NCI-H2081 (cell line): ENCODE measurements around the gene FOXO3.

Source experiments
- DNase-seq, 2 experiments: peaks; one replicate each; lab custom pipeline; 2025; lab: John Stamatoyannopoulos, UW

FOXO3 gene

GRCh38 chr6:108714101-108714765, 153.5 kb downstream of the FOXO3 start:
- no peak for DNase-seq

GRCh38 chr6:108714766-108715414, 154.2 kb downstream of the FOXO3 start:
- no peak for DNase-seq

GRCh38 chr6:108715832-108716231, 155.1 kb downstream of the FOXO3 start:
- no peak for DNase-seq

- no peak for DNase-seq
Measured at GRCh38 chr6:108716801-108717791, 156.4 kb downstream of the FOXO3 start.

GRCh38 chr6:108719477-108719876, 158.8 kb downstream of the FOXO3 start:
- no peak for DNase-seq

DNA sequence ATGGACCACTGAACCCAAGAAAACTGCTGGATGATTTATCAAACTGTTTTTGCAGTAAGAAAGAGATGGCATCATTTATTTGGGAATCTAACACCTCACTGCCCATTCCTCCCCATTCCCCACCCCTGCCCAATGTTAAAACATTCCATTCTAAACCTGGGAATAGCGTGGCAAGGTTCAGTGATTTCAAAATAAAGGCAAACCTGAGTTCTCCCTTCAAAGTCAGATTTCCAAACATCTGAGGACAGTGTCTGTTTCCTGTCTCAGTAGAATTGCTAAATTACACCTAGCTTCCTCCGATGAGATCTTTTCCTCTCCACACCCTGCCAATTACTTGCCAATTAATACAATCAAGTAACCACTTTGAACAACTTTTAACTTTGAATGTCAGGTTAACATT, 160.1 kb downstream of the FOXO3 start:
- no peak for DNase-seq

- no peak for DNase-seq
Measured at GRCh38 chr6:108721286-108721685, 160.6 kb downstream of the FOXO3 start.

- no peak for DNase-seq
Measured at GRCh38 chr6:108723594-108723993, 162.9 kb downstream of the FOXO3 start.

DNA sequence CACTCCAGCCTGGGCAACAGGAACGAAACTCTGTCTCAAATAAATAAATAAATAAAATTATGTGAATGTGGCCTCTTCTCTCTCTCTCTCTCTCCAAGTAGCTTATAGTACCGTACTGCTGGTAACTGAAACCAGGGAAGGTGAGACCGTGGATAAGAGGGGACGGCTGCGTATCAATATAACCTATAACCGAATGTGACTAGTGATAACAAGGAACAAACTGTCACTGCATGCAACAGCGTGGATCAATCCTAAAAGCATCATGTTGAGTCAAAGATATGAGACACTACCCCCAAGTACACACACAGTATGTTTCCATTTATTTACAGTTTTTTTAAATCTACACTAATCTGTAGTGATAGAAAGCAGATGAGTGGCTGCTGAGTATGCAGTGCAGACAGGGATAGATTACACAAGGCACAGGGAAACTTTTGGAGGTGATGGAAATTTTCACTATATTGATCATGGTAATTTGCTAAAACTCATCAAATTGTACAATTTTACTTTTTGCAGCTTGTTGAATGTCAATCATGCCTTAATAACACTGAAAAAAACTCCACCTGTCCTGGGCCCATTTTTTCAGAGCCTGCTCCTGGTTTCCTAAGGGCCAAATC, 166.1 kb downstream of the FOXO3 start:
- DNase-seq = no peak

GRCh38 chr6:108727966-108728730, 167.4 kb downstream of the FOXO3 start:
- DNase-seq = no peak

GRCh38 chr6:108728826-108729225, 168.1 kb downstream of the FOXO3 start:
- DNase-seq = no peak

DNA sequence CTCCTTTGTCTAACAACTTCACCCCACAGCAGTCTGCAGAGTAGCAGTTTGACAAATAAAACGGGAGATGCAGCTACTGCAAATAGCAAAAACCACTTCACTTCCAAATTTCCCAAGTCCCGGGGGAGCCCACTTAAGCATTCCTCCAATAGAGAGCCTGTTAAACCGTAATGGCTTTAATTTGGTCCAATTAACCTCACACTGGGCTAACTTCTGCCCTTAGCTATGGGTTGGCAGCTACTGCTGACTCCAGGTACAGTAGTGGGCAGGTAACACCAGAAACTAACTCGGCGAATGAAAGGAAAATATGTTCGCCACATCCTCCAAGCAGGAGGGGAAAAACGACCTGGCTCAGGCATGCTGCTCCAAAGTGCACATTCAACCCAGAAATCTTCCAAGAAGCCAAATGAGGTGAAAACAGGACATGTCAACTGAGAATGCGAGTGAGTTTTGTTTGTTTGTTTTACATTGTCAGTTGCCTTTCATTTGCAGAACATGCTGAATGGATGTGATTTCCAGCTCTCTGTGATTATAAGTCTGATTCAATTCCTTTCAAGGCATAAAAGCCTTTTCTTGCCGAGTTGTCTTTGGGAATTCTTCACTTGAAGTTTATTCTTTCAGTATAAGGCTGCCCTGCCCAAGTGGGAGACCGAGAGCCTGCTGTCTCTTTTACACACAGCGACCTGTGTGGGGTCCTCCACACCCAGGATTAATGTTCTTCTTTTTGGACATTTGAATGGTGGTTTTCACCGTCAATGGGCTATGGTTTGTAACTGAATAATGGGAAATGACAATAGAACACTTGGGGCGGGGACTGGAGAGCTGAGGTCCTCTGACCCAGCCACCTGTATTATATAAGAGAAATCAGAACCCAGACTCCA, 170.2 kb downstream of the FOXO3 start:
- DNase-seq = peak in 1 of 2 experiments; percentile 1

DNA sequence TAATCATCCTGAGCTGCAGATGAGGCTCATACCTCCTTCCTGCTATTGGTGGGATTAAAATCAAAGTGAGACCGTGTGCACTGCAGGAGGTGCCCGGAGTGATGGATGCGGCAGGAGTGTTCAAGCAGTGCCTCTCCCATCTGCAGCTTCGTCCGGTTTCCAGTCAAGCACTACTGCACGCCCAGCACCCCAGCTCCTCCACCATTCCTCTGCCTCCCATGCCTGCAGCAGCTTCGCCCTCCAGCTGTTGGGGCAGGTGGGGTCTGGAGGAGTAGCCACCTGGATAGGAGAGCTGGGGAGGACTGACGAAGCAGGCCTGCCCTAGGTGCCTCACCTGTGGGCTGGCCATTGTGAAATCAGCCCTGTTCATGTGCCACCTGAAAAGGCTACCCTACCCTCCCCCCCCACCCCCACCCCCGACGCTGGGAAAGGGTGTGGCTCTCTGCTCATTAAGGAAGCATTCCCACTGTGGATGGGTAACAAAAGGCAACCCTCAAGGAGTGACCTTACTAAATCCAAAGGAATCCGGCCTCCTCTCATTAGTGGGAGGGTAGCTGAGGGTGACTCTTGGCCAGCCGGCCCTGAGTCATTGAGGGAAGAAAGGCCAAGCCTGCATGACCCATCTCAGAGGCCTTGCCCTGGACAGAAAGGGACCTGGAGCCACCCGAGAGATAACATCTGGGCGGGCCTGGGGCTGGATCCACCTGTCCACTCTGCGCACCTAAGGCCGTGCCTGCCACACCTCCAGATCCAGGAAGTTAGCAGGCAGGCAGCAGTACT, 171.6 kb downstream of the FOXO3 start:
- DNase-seq = no peak

DNA sequence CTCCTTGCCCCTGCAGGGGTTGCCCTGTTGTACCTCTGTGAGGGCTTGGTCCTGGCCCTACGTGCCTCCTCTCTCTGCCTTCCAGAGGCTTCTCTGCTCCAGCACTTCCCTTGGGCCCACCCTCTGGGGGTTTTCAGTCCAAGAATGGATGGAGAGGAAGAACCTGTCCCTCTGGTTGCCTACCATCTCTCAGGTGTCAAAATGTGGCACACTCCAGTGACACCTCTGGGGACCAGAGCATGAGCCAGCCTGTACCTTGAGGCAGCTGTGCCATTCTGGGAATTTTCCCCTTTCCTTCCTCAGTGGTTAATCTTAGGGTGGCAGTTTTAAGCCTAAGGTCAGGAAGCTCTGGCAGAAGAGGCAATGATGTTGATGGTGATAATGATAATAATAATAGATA, 172.3 kb downstream of the FOXO3 start:
- no peak for DNase-seq

DNA sequence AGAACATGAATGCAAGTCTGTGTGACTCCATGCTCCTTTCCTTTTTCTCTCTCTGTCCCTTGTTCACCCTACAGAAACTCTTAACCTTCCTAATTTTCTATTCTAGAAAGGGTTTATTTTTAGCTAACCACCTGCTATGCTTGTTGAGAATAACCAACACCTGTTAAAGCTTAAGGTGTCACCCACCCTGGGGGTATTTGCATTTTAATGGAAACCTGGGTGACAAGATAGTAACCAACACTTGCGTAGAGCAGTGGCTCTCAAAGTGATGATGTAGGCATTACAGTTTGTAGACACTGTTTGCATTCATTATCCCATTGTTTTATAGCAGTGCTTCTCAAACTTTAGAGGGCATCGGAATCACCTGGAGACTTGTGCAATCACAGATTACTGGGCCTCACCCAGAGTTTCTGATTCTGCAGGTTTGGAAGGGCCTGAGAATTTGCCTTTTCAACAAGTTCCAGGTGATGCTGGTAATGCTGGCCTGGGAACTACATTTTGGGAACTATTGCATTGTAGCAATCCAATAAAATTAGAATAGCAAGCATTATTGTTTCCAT, 173.1 kb downstream of the FOXO3 start:
- no peak for DNase-seq
